NCI-H128 (cell line): ENCODE measurements around the gene GALNS.

Source experiments
- DNase-seq: peaks from one replicate; lab custom pipeline; 2025; ENCODE audit not compliant: unreplicated experiment; lab: John Stamatoyannopoulos, UW

GALNS gene

DNA sequence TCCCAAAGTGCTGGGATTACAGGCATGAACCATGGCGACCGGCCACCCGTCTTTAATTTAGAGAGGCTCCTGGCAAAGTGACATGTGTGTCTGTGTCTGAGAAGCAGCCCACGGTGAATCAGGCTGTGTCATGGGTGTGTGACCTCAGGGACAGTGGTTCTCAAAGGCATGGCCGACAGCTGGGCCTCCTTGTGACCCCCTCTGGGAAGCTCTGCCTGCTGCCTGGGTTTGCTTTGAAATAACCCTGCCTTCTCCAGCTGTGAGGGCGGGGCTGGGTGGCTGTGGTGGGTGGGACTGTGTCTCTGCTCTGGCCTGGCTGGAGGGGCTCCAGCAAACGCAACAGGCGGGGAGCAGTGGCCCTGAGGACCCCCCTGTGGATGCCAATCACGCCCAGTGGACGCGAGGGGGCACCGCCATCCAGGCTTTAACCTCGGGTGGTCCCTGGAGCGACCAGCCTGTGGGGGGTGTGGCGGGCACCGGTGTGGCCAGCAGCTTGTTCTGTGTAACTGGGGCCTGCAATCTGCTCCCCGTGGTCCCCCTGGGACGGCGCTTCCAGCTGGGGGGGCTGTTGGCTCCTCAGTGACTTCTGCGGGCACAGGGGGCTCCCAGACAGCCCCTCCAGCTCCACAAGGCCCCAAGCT, 36.2 kb downstream of the GALNS start:
- no peak for DNase-seq

DNA sequence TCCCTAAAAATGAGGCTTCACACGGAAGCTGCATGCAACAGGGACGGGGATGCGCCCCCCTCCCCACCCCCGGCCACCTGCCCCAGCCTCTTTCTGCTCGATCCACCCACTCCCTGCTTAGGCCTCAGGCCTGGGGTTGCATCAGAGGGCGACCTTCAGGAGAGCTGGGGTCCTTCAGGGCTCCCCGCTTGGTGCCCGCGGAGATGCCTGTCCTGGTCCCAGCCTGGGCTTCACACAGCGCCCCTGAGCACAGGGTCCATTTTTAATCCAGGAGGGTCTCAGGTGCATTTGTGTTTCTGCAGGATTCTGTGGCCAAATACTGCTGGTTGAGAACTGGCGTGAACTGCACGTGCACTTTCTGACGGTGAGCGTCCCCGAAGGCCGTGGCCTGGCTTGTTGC, 37.6 kb downstream of the GALNS start:
- no peak for DNase-seq

DNA sequence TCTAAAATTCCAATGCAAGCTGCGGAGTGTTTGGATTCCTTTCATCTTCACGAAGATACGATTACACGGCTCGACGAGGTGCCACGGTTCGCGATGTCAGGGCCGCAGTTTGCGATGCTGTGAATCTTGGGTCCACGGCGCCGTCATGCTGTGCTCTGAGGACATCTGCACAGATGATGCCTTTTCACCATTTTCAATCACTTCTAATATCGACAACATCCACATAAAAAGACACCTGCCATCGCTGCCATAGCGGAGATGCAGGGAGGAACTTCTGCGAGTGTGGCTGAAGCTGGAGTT, 38.2 kb downstream of the GALNS start:
- DNase-seq = no peak

DNA sequence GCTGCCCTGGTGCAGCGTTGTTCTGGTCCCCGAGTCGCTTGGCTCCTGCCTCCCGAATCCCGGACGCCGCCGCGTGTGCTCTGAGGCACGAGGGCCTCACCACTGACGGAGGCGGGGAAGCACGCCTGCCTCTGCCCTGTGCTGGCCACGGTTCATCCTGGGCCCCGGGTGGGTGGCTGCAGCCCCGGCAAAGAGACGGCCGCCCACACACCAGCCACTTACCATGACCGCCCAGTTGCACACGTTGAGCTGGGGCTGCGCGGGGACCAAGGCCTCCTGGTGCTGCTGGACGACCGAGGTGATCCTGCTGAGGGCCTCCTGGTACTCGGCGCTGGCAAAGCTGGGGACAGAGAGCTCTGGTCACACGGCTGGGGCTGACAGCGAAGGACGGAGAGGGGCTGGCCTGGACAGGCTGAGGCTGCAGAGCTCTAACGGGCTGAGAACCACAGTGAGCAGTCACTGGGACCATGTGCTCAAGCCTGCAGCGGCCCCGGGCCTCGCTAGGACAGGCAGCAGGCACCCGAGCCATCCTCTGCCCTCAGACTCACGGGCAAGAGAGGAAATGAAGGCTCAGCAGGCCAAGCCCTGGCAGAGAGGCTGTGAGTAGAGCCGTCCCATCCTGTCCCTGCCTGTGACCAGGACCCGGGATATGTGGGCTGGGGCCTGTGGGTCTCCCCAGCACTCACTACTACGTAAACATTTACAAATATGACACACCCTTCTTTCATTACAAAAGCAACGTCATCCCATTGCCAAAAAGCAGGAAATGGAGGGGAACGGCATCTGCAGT, 38.8 kb downstream of the GALNS start:
- DNase-seq = no peak

DNA sequence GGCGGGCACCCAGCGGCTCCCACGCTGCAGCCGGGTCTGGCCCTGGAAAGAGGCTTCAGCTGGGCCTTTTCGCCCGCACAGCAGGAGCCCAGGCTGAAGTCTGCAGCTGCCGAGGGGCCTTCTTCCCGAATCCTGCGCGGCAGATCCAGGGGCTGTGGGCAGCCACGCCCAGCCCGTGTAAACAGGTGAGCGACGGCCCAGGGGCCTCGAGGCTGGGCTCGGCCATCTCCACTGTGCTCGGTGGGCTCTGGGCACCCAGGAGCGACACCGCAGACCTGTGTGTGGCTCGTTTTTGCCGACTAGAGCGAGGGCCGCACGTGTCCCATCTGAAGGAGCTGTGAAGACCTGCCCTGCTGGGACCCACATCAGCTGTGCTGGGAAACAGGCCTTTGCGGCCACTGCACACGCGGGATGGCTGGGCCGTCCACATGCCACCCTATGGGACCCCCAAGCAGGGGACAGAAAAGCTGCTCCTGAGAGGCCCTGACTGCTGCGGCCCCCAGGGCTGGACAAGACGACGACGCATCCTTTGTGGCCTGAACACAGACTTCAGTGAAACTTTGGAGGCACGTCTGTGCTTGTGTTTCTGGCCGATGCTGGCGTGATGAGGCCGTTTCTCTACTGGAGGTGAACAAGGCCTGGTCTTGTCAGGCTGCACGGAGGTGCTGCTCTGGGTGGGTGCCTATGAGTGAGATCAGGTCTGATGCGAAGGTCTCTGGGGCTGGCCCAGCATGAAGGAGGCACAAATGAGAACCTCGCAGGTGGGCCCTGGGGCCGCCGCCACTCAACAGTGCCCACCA, 39.8 kb downstream of the GALNS start:
- DNase-seq = no peak

DNA sequence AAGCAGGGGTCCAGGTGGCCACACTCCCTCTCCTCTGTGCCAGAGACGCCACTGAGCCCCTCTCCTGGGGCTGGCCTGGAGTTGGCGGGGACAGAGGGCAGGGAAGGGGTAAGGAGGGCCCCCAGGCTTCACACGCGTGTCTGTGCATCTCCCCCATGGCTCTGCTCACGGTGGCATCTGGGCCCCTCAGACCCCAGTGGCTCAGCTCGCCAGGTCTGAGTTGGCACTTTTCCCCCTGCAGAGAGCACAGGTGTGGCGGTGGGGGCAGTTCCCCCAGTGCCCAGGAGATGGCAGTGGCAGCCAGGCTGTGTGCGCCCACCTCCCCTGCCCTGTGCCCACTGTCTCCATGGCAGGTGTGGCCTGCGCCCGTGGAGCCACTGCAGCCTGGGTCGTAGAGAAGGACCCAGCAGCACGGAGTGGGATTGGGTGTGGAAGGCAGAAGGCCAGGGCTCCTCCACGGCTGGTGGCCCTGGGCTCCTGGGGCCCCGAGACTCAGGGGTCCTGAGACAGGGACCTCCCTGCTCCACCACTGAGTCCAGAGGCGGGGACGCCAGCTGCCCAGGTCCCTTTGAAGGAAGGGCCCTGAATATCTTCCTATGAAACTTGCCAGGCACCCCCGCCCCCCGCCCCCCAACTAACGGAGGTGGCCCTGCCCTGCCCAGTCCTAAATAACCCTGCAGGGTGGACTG, 40.7 kb downstream of the GALNS start:
- DNase-seq = peak; percentile 20

DNA sequence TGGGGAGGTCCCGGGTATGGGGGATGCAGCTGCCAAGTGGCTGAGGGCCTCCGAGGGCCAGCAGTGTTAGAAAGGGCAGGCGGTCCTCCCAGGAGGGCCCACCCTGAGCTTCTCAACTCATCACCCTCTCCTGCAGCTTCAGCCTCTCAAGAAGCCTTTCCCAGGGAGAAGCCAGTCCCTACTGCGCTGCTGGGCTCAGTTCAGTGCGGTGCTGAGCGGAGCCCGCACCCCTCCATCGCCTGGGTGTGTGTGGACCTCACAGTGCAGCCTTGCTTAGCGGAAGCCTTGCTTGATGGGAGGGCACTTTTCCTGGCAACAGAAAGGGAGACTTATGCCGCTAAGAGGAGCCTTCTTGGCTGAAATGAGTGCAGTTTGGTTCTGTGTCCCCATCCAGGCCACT, 41.5 kb downstream of the GALNS start:
- no peak for DNase-seq

DNA sequence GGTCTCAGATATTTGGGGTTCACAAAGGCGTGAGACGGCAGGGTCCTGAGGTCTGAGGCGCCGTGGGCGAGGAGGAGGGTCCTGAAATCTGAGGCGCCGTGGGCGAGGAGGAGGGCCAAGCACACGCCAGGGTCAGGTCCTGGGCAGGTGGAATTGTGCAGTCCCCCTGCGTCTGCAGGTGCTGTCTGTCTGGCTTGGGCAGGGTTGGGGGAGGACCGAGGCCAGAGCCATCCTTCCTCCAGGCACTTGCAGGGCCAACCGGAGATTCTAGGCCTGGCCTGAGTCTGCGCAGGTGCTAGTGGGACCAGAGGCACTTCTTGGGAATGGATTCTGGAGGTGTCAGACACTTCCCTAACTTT, 42.6 kb downstream of the GALNS start:
- DNase-seq = no peak

DNA sequence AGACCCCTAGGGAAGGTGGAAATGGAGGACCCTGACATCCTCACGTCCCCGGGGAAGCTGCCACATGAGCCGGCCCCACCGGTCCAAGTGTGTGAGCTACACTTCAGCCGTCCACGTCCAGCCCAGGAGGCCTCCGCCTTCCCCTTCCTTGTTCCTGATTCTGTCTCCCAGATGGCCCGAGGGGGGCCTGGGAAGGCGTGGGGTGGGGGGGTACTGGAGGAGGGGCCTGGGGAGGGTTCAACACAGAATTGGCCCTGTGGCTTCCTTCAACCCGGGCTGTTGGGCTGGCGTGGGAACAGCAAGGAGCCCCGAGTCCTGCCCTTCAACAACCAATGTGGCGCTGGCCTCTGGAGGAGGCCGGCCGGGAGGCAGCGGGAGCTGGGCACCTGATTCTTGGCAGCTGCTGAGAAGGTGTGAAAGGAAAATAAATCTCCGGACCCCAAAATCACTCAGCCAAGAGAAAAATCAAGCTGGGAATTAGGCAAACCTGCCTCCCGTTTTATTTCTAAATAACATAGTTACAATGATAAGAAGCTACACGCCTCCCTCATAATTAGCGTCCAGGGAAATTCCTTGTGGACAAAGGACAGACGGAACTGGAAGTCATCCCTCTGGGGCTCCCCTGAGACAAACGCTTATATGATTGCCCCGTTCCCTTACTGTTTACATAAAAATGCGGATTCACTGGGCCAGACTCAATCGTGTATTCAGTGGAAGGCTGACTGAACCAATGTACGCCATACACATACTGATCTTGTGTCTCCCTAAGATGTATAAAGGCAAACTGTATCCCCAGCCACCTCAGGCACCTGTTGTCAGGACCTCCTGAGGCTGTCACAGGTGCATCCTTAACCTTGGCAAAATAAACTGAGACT, 43.2 kb downstream of the GALNS start:
- no peak for DNase-seq

DNA sequence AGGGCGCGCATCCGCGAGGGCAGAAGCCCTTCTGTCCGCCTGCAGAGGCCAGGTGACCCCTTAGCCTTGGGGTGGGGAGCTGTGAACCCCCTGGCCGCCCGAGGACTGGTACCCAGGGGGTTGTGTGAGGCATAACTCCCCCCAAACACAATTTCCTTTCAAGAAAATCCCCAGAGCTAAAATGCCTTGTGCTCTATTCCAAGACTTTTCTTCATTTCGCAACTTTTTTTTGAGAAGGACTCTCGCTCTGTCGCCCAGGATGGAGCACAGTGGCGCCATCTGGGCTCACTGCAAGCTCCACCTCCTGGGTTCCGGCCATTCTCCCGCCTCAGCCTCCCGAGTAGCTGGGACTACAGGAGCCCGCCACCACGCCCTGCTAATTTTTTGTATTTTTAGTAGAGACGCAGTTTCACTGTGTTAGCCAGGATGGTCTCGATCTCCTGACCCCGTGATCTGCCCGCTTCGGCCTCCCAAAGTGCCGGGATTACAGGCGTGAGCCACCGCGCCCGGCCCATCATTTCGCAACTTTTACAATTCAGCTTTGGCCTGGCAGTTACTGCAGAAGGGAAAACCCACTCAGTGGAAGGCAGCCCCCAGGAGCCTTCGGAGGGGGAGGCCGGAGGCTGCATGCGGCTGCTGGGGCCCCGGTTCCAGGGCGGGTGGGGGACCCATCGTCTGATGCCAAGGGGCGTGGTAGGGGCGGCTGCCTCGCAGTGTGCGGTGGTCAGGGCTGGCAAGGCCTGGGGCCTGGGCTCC, 44.1 kb downstream of the GALNS start:
- DNase-seq = no peak

DNA sequence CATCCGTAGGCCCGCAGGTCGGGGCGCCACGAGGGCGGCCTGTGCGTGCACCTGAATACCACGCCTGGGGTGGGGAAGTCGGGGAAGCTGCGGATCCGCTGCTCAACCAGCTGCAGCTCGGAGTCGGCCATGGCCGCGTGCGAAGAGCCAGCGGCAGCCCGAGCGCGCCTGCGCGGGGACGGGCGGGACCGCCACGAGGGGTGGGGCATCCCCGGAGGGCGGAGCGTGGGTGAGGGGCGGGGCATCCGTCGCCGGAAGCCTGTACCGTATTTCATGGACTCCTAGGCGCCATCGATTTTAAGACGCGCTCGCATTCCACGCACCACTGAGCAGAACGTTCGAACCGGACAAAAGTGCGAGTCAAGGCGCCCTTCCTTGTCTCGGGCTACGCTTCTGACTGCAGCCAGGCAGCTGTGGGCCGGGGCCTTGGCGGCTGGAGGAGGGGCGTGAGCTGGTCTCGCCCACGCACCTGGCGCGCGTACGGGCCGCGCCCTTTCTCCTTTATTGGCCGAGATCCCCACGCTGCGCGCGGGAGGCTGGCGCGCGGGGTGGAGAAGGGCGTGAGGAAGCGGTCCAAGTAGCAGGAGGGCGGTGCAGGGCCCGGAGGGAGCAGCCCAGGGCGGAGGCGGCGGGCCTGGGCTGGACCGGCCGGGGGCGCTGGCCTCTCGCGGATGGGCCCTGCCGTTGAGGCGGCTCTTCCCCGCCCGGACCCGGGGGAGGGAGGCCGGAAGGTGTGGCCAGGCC, 44.8 kb downstream of the GALNS start, which contains the start of gene APRT:
Gene APRT, minus strand, starts transcription at position 160 of the 744 bp plus-strand sequence. Its CDS starts 29 bp downstream, at position 131.
- DNase-seq = peak; percentile 64

DNA sequence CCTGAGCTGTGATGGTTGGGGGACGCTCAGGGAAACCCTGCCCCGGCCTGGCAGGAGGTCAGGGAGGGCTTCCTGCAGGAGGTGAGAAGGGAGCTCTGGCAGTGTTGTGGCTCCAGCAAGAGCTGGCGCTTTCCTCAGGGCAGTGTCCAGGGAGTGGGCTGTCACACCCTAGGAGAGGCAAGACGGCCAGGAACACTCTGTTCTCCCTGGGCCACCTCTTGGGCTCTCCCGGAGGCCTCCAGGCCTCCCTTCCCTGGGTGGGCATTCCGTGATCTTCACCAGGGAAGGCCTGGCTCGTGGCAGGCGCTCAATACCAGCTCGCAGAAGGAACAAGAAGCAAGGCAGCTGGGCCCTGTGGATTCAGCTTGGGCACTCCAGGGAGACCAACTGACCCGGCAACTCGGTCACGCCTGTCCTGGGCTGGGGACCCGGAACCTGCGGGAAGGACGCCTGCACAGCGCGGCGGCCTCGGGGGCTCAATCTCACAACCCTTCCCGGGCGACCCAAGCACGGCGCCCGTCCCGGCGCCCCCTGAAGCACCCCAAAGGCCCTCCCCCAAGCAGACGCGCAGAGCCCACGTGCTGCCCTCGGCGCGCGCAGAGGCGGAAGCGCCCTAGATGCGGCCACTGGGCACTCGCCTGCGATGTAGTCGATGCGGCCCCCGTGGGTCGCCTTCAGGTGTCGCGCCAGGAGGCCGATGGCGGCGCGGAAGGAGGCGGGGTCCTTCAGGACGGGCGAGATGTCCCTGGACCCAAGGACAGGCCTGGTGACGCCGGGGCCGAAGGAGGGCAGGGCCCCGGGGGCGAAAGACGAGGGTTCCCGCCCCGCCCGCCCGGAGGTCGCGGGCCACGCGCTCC, 45.6 kb downstream of the GALNS start:
- no peak for DNase-seq

DNA sequence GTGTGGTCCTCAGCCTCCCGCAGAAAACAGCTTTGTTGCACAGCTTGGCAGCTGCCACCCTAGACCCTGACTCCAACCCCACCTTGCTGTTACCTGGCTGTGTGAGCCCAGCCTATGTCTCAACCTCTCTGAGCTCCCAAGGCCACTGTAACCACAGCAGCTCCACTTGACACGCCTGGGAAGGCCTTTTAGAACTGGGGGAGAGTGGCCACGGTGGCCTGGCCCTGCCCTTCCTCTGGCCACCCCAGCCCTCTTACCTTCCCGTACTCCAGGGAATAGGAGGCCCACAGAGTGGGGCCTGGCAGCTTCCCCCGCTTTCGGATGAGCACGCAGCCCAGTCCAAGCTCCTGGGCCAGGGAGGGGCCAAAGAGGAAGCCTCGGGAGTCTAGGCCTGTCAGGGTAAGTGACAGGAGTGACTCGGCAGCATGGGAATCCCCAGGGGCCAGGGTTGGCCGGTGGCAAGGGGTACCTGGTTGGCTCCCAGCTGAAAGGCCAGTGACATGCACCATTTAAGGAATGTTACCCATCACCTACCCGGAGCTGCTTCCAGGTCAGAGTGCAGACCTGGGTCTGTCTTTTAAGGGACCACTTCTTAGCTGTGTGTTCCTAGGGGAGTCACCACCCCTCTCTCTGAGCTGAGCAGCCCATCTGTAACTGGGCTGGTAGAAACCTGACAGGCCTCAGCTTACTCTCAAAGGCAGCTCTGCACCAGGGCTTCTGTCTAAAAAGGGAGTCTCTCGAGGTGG, 46.4 kb downstream of the GALNS start:
- no peak for DNase-seq

DNA sequence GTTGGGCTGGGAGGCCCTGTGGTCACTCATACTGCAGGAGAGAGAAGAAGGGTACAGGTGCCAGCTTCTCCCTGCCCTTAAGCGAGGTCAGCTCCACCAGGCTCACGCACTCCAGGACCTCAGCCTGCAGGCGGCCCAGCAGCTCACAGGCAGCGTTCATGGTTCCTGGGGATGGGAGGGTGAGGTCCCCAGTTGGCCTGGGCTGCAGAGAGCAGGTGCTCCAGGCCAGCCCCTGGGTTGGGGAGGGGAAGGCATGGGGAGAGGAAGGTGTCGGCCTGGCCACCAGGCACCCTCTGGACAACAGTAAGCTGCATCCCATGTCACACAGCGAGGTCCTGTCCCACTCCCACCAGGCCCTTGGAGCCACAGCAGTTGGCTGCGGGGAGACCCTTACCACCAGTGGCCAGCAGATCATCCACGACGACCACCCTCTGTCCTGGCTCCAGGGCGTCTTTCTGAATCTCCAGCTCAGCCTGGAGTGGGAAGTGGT, 47.0 kb downstream of the GALNS start:
- DNase-seq = no peak

DNA sequence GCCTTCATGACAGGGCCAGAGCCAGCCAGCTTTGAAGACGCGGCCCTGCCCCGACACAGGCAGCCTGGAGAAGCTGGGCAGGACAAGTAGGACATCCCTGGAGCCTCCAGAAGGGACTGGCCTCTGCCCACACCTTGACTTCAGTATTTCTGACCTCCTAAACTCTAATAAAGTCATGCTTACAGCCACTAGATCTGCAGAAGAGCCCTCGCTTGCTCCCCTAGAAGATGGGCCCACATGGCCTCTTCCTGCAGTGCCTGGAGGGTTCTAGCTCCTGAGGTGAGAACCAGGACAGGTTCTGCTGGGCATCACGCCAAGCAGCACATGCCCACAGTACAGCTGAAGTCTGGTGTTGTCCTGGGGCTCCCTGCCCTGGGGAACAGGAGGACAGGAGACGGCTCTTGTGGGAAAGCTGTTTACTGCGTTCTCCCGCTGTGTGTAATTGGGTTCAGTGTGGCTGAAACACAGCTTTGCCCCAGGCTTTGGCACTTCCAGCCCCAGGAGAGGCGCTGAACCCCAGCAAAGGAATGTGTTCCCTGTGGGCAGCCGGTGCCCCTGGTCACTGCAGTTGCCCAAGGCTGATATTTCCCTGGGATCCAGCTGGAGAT, 47.6 kb downstream of the GALNS start:
- DNase-seq = no peak

DNA sequence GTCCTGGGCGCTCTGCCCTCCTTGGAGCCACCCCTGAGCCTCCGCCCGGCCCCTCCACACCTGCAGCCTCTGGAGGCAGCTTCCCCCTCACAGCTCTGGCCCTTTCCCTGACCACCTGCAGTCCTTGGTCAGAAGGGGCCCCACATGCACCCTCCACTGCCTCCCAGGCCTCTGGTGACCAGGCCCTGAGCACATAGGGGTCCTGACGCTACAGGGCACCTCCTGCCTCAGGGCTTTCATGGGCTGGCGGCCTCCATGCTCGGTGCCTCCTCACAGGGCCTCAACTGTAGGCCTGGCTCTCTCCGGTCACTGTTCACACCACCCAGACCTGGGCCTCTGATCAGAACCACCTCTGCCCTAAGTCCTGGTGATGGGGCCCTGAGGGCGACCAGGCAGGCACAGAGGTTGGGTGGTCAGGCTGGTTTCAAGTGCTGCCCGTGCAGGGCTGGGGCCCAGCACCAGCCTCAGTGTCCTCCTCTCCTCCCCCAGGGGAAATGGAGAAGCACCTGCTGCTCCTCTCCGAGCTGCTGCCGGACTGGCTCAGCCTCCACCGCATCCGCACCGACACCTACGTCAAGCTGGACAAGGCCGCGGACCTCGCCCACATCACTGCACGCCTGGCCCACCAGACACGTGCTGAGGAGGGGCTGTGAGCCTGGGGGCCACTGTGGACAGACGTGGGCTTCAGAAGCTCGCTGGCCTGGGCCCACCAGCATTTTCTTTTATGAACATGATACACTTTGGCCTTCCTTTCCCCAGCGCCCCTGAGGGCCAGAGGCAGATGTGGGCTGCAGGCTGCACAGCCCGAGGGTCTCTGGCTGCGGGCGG, 48.9 kb downstream of the GALNS start:
- DNase-seq = no peak
